Fibroblast of lung (primary cell): ENCODE results near the gene PANX2. TPM values are rescaled to one million over a fixed set of nuclear protein-coding genes. Genes with fewer than 3 reads are reported as not detected.

Experiments
- DNase-seq, 2 donors: peaks; one replicate each; pipeline versions ENCODE4 v3.0.0 to v3.0.0-alpha.2; 2010; ENCODE audit warnings: low read depth in 2 of 2
- H2AFZ ChIP-seq: 2 replicates; pipeline ENCODE4 v1.5.1; 2012; ENCODE audit warnings: low read length, control low read depth, inconsistent platforms
- H3K27ac ChIP-seq: 2 replicates; pipeline ENCODE4 v1.5.1; 2011; ENCODE audit warnings: low read length, control low read depth; ENCODE audit not compliant: insufficient read depth
- H3K27me3 ChIP-seq: 2 replicates; pipeline ENCODE4 v1.5.1; 2011; ENCODE audit warnings: mild to moderate bottlenecking, low read length; ENCODE audit not compliant: control insufficient read depth, insufficient read depth
- H3K36me3 ChIP-seq: 2 replicates; pipeline ENCODE4 v1.5.1; 2011; ENCODE audit warnings: low read length; ENCODE audit not compliant: control insufficient read depth, insufficient read depth
- H3K4me1 ChIP-seq: 2 replicates; pipeline ENCODE4 v1.5.1; 2011; ENCODE audit warnings: low read length; ENCODE audit not compliant: control insufficient read depth, insufficient read depth; ENCODE audit errors: extremely low read depth
- H3K4me2 ChIP-seq: 2 replicates; pipeline ENCODE4 v1.5.1; 2011; ENCODE audit warnings: low read length, control low read depth; ENCODE audit not compliant: insufficient read depth; ENCODE audit errors: extremely low read depth
- H3K4me3 ChIP-seq, 4 experiments: fragments of 200-600 bp in 1 of 4; sonication (generic) in 1 of 4; replicated peaks in 1 of 4; 2 replicates each; pipeline ENCODE4 v1.5.1; 2011 to 2016; ENCODE audit warnings: low read length in 4 of 4, low read depth in 3 of 4, mild to moderate bottlenecking in 3 of 4, control low read depth in 2 of 4, inconsistent platforms in 1 of 4, mixed read lengths in 1 of 4; ENCODE audit not compliant: insufficient read depth in 1 of 4; ENCODE audit errors: control extremely low read depth in 1 of 4
- H3K79me2 ChIP-seq: 2 replicates; pipeline ENCODE4 v1.5.1; 2012; ENCODE audit warnings: mild to moderate bottlenecking, low read length, inconsistent platforms; ENCODE audit not compliant: control insufficient read depth, insufficient read depth
- H3K9ac ChIP-seq: 2 replicates; pipeline ENCODE4 v1.5.1; 2011; ENCODE audit warnings: mild to moderate bottlenecking, low read length, control low read depth; ENCODE audit not compliant: insufficient read depth
- H3K9me3 ChIP-seq: 2 replicates; pipeline ENCODE4 v1.5.1; 2012; ENCODE audit warnings: low read depth, low read length; ENCODE audit not compliant: control insufficient read depth, insufficient read depth
- H4K20me1 ChIP-seq: 2 replicates; pipeline ENCODE4 v1.5.1; 2011; ENCODE audit warnings: low read length; ENCODE audit not compliant: control insufficient read depth, insufficient read depth; ENCODE audit errors: extremely low read depth
- CTCF ChIP-seq, 2 donors: IDR thresholded peaks in 1 of 2; conservative IDR thresholded peaks in 1 of 2; 1 replicate in 1 of 2; 2 replicates in 1 of 2; pipeline ENCODE4 v1.5.1; 2011 to 2012; ENCODE audit warnings: low read length in 2 of 2, control low read depth in 1 of 2, inconsistent platforms in 1 of 2, low read depth in 1 of 2, mild to moderate bottlenecking in 1 of 2
- EZH2 ChIP-seq: IDR thresholded peaks from 2 replicates; pipeline ENCODE4 v1.5.1; 2012; ENCODE audit warnings: low read length, control low read depth, mild to moderate bottlenecking; ENCODE audit errors: missing control alignments
- polyA plus RNA-seq, 2 donors: library from polyadenylated mRNA; depleted of rRNA in 1 of 2; stranded (reverse) in 1 of 2; unstranded in 1 of 2; fragments of >200 nt; gene quantifications; 2 replicates each; pipeline ENCODE4 v1.2.1, GENCODE V29; 2011 to 2012; ENCODE audit warnings: missing spikeins in 1 of 2
- total RNA-seq: library from RNA; depleted of rRNA; stranded (reverse); fragments of >200 nt; gene quantifications from 2 replicates; pipeline ENCODE4 v1.2.1, GENCODE V29; 2014

The PANX2 gene
- total and polyA plus RNA-seq, 2 donors (not counting 1 experiment from before 2014, with no cell fraction given), result 0.17 to 0.45 TPM

- TF ChIP-seq EZH2, result no peak
- TF ChIP-seq CTCF (conservative IDR thresholded peaks at IDR 0.05 in 1 of 2, IDR thresholded peaks at IDR 0.05 in 1 of 2; ENCODE audit: low read depth in 1 of 2, low read length in 2 of 2), result no peak
- H3K36me3 ChIP-seq, result peaks cover 59% of the 10 kb centered on the region
- H3K4me2 ChIP-seq, result no peak overlapping the region
- H3K9ac ChIP-seq, result no peak overlapping the region
- H3K27ac ChIP-seq, result no peak overlapping the region
- H3K4me1 ChIP-seq, result no peaks in the 10 kb centered on the region
- H3K9me3 ChIP-seq, result no peaks in the 10 kb centered on the region
- no peak for DNase-seq
- no peaks in the 10 kb centered on the region for H3K79me2 ChIP-seq
- H4K20me1 ChIP-seq, result no peaks in the 10 kb centered on the region
- no peaks in the 10 kb centered on the region for H3K27me3 ChIP-seq
- no peak overlapping the region for H2AFZ ChIP-seq
- H3K4me3 ChIP-seq, result no peak overlapping the region
Measured at GRCh38 chr22:50221410-50222300, 51.1 kb downstream of the PANX2 start.

GRCh38 chr22:50222508-50222907 is 52.0 kb downstream of the PANX2 start:
- DNase-seq, result no peak
- no peak overlapping the region for H3K9ac ChIP-seq
- H3K79me2 ChIP-seq, result no peaks in the 10 kb centered on the region
- no peak for TF ChIP-seq CTCF (conservative IDR thresholded peaks at IDR 0.05 in 1 of 2, IDR thresholded peaks at IDR 0.05 in 1 of 2; ENCODE audit: low read depth in 1 of 2, low read length in 2 of 2)
- no peak for TF ChIP-seq EZH2
- H3K36me3 ChIP-seq, result peaks cover 54% of the 10 kb centered on the region
- no peaks in the 10 kb centered on the region for H4K20me1 ChIP-seq
- no peaks in the 10 kb centered on the region for H3K4me1 ChIP-seq
- H3K9me3 ChIP-seq, result no peaks in the 10 kb centered on the region
- H3K27ac ChIP-seq, result no peak overlapping the region
- H2AFZ ChIP-seq, result no peak overlapping the region
- no peaks in the 10 kb centered on the region for H3K27me3 ChIP-seq
- H3K4me3 ChIP-seq, result no peak overlapping the region
- H3K4me2 ChIP-seq, result no peak overlapping the region

GRCh38 chr22:50224071-50224470 is 53.5 kb downstream of the PANX2 start:
- TF ChIP-seq EZH2 (no peak), CTCF (conservative IDR thresholded peaks at IDR 0.05 in 1 of 2, IDR thresholded peaks at IDR 0.05 in 1 of 2; ENCODE audit: low read depth in 1 of 2, low read length in 2 of 2) (no peak)
- no peaks in the 10 kb centered on the region for H3K9me3 ChIP-seq
- H4K20me1 ChIP-seq, result no peaks in the 10 kb centered on the region
- H3K4me3 ChIP-seq, result no peak overlapping the region
- H3K36me3 ChIP-seq, result peaks cover 43% of the 10 kb centered on the region
- no peaks in the 10 kb centered on the region for H3K79me2 ChIP-seq
- H3K27me3 ChIP-seq, result no peaks in the 10 kb centered on the region
- H3K4me2 ChIP-seq, result no peak overlapping the region
- no peak overlapping the region for H3K9ac ChIP-seq
- H2AFZ ChIP-seq, result no peak overlapping the region
- no peak overlapping the region for H3K27ac ChIP-seq
- H3K4me1 ChIP-seq, result no peaks in the 10 kb centered on the region
- DNase-seq, result no peak
